ENCODE measurements around the gene GUCD1. TPM values are rescaled to one million over a fixed set of nuclear protein-coding genes. Genes with fewer than 3 reads are reported as not detected.

Gene GUCD1
- total and polyA plus RNA-seq, 2 of the 13 experiments (the other 11 are each of a cell fraction or from before 2014, with no cell fraction given), result 128 to 245 TPM

- TF ChIP-seq SETDB1 (CRISPR knock-in tag; IDR thresholded peaks at IDR 0.05; ENCODE audit: borderline replicate concordance) (no peak), ZNF782 (CRISPR knock-in tag; IDR thresholded peaks at IDR 0.05; ENCODE audit: borderline replicate concordance) (no peak), FOXM1 (CRISPR knock-in tag; IDR thresholded peaks at IDR 0.05) (no peak), ZFY (CRISPR knock-in tag; IDR thresholded peaks at IDR 0.05) (peak; percentile 50), MAZ (IDR thresholded peaks at IDR 0.05; ENCODE audit: borderline replicate concordance, low read depth, low read length) (no peak), MAZ (CRISPR knock-in tag; IDR thresholded peaks at IDR 0.05; ENCODE audit: low read depth) (peak; percentile 59; the same call in 1 of the 2 replicates), DMAP1 (CRISPR knock-in tag; IDR thresholded peaks at IDR 0.05) (peak; percentile 51; the same call in 1 of the 2 replicates), GATAD2A (CRISPR knock-in tag; IDR thresholded peaks at IDR 0.05) (peak; percentile 65), ATF7 (IDR thresholded peaks at IDR 0.05) (no peak), ATF7 (CRISPR knock-in tag; IDR thresholded peaks at IDR 0.05) (no peak), ZNF724P (CRISPR knock-in tag; IDR thresholded peaks at IDR 0.05; ENCODE audit: borderline replicate concordance) (no peak), ZBTB7A (CRISPR knock-in tag; IDR thresholded peaks at IDR 0.05) (0 out of 2 replicates have a peak, but pooled peaks have one; percentile 52), DPF2 (CRISPR knock-in tag; IDR thresholded peaks at IDR 0.05; ENCODE audit: borderline replicate concordance, low read depth) (no peak), KDM5B (CRISPR knock-in tag; IDR thresholded peaks at IDR 0.05; ENCODE audit: borderline replicate concordance) (no peak), MAF1 (CRISPR knock-in tag; IDR thresholded peaks at IDR 0.05; ENCODE audit: borderline replicate concordance) (no peak), GLI4 (CRISPR knock-in tag; IDR thresholded peaks at IDR 0.05; ENCODE audit: borderline replicate concordance) (0 out of 2 replicates have a peak, but pooled peaks have one; percentile 36), ZBTB3 (CRISPR knock-in tag; IDR thresholded peaks at IDR 0.05; ENCODE audit: borderline replicate concordance, low read depth) (no peak), ZFP36L2 (CRISPR knock-in tag; IDR thresholded peaks at IDR 0.05) (no peak), ZNF282 (IDR thresholded peaks at IDR 0.05; ENCODE audit: partially characterized antibody) (no peak), UBTF (CRISPR knock-in tag; IDR thresholded peaks at IDR 0.05) (peak; percentile 49), MAFK (conservative IDR thresholded peaks at IDR 0.05 in 1 of 2, IDR thresholded peaks at IDR 0.05 in 1 of 2; ENCODE audit: low read length in 2 of 2) (no peak), SP140L (CRISPR knock-in tag; IDR thresholded peaks at IDR 0.05; ENCODE audit: borderline replicate concordance) (no peak), HDAC2 (CRISPR knock-in tag; IDR thresholded peaks at IDR 0.05) (no peak; the same call in none of the 2 replicates)
- TF ChIP-seq, protein P1, sequence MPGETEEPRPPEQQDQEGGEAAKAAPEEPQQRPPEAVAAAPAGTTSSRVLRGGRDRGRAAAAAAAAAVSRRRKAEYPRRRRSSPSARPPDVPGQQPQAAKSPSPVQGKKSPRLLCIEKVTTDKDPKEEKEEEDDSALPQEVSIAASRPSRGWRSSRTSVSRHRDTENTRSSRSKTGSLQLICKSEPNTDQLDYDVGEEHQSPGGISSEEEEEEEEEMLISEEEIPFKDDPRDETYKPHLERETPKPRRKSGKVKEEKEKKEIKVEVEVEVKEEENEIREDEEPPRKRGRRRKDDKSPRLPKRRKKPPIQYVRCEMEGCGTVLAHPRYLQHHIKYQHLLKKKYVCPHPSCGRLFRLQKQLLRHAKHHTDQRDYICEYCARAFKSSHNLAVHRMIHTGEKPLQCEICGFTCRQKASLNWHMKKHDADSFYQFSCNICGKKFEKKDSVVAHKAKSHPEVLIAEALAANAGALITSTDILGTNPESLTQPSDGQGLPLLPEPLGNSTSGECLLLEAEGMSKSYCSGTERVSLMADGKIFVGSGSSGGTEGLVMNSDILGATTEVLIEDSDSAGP (CRISPR knock-in tag; IDR thresholded peaks at IDR 0.05; ENCODE audit: borderline replicate concordance), result peak; percentile 33; the same call in 1 of the 2 replicates
- TF ChIP-seq, protein P2, sequence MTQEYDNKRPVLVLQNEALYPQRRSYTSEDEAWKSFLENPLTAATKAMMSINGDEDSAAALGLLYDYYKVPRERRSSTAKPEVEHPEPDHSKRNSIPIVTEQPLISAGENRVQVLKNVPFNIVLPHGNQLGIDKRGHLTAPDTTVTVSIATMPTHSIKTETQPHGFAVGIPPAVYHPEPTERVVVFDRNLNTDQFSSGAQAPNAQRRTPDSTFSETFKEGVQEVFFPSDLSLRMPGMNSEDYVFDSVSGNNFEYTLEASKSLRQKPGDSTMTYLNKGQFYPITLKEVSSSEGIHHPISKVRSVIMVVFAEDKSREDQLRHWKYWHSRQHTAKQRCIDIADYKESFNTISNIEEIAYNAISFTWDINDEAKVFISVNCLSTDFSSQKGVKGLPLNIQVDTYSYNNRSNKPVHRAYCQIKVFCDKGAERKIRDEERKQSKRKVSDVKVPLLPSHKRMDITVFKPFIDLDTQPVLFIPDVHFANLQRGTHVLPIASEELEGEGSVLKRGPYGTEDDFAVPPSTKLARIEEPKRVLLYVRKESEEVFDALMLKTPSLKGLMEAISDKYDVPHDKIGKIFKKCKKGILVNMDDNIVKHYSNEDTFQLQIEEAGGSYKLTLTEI (CRISPR knock-in tag; conservative IDR thresholded peaks at IDR 0.05), result no peak
Observed at GRCh38 chr22:24601217-24602104, 46.5 kb upstream of the GUCD1 start (continued).
